Measurements from ENCODE around the gene TMX4. TPM values are rescaled to one million over a fixed set of nuclear protein-coding genes. Genes with fewer than 3 reads are reported as not detected.

Gene TMX4
- total RNA-seq = 22.9 and 24.0 TPM in 2 replicates

GRCh38 chr20:8019246-8019997 is at the start of gene TMX4:
Gene TMX4 (minus strand): TSS chr20:8019761. CDS start chr20:8019613, 148 bp downstream.

GRCh38 chr20:7940341-7940740 is 79.2 kb downstream of the TMX4 start, which contains the start of gene HAO1:
Gene HAO1 (minus strand): TSS chr20:7940458. CDS start chr20:7940422, 36 bp downstream.

Other genes starting within 250 kb of the TMX4 start
- not detected in 2 replicates for gene HAO1, start 79.3 kb downstream of the TMX4 start, total RNA-seq
- gene PLCB1, start 112.5 kb upstream of the TMX4 start, total RNA-seq = 8.1 and 8.9 TPM in 2 replicates